DMS153 (cell line): ENCODE measurements around the gene AKAP6.
A peak's percentile ranks its signal among the peaks of the same experiment; 100 is the strongest.

Source experiments
- DNase-seq: peaks from one replicate; lab custom pipeline; 2025; lab: John Stamatoyannopoulos, UW

The AKAP6 gene

GRCh38 chr14:32491416-32492016, 162.4 kb downstream of the AKAP6 start:
- DNase-seq = no peak

GRCh38 chr14:32492457-32492856, 163.4 kb downstream of the AKAP6 start:
- no peak for DNase-seq

- DNase-seq = no peak
These were observed 165.7 kb downstream of the AKAP6 start for GRCh38 chr14:32494609-32495434.

GRCh38 chr14:32495435-32495734, 166.3 kb downstream of the AKAP6 start:
- DNase-seq = no peak

- no peak for DNase-seq
These were observed 168.2 kb downstream of the AKAP6 start for GRCh38 chr14:32497248-32497647.

GRCh38 chr14:32507029-32507984, 178.2 kb downstream of the AKAP6 start:
- no peak for DNase-seq

GRCh38 chr14:32508281-32508680, 179.2 kb downstream of the AKAP6 start:
- no peak for DNase-seq

GRCh38 chr14:32509632-32510187, 180.6 kb downstream of the AKAP6 start:
- DNase-seq = peak; percentile 8

- DNase-seq = no peak
These were observed 181.7 kb downstream of the AKAP6 start for GRCh38 chr14:32510815-32511214.

- no peak for DNase-seq
These were observed 183.2 kb downstream of the AKAP6 start for GRCh38 chr14:32512348-32512747.

GRCh38 chr14:32512813-32513212, 183.7 kb downstream of the AKAP6 start:
- DNase-seq = no peak

GRCh38 chr14:32513571-32514009, 184.5 kb downstream of the AKAP6 start:
- DNase-seq = no peak

- no peak for DNase-seq
These were observed 185.1 kb downstream of the AKAP6 start for GRCh38 chr14:32514236-32514635.

- DNase-seq = no peak
These were observed 185.6 kb downstream of the AKAP6 start for GRCh38 chr14:32514681-32515080.

GRCh38 chr14:32524609-32525375, 195.7 kb downstream of the AKAP6 start:
- DNase-seq = no peak

- DNase-seq = no peak
These were observed 196.5 kb downstream of the AKAP6 start for GRCh38 chr14:32525591-32525990.

GRCh38 chr14:32530800-32531199, 201.7 kb downstream of the AKAP6 start:
- DNase-seq = no peak

GRCh38 chr14:32531942-32532515, 202.9 kb downstream of the AKAP6 start:
- DNase-seq = no peak

- DNase-seq = no peak
These were observed 205.0 kb downstream of the AKAP6 start for GRCh38 chr14:32534145-32534544.

- no peak for DNase-seq
These were observed 207.1 kb downstream of the AKAP6 start for GRCh38 chr14:32536175-32536574.

GRCh38 chr14:32537166-32537565, 208.1 kb downstream of the AKAP6 start:
- no peak for DNase-seq
